Renal cortex interstitium (tissue), 3 donors: ENCODE data around the gene MAPK8IP1. TPM values are rescaled to one million over a fixed set of nuclear protein-coding genes. Genes with fewer than 3 reads are reported as not detected.

Experiments
- polyA plus RNA-seq, 3 donors: library from polyadenylated mRNA; unstranded; fragments of 120-200 nt; gene quantifications; one replicate each; pipeline ENCODE4 v1.2.1, GENCODE V29; 2013; ENCODE audit not compliant: insufficient read length in 3 of 3

MAPK8IP1 gene
- polyA plus RNA-seq, 3 donors = 9.0 to 13.0 (median 12.9) TPM

Other genes with a start within 250 kb of the MAPK8IP1 start
- gene CHST1, start 220.0 kb upstream of the MAPK8IP1 start, polyA plus RNA-seq = 10 to 100 TPM in 2 of 3 donors, 1 to 10 TPM in 1; 8.7 to 13.6 (median 12.2) TPM
- 1 to 10 TPM; 6.9 to 9.2 (median 7.6) TPM for gene SLC35C1, start 80.5 kb upstream of the MAPK8IP1 start, polyA plus RNA-seq
- 10 to 100 TPM; 24.8 to 32.8 (median 26.0) TPM for gene CRY2, start 38.2 kb upstream of the MAPK8IP1 start, polyA plus RNA-seq
- under 1 TPM in 2 of 3 donors, not detected in 1; 0.25 to 0.66 TPM for gene FREY1, start 21.6 kb downstream of the MAPK8IP1 start, polyA plus RNA-seq
- 10 to 100 TPM; 15.5 to 17.8 (median 17.0) TPM for gene PEX16, start 32.2 kb downstream of the MAPK8IP1 start, polyA plus RNA-seq
- gene LARGE2, start 37.0 kb downstream of the MAPK8IP1 start, polyA plus RNA-seq = 10 to 100 TPM; 16.1 to 26.2 (median 21.2) TPM
- gene PHF21A, start 235.8 kb downstream of the MAPK8IP1 start, polyA plus RNA-seq = 10 to 100 TPM; 47.1 to 59.5 (median 52.6) TPM